HG02870 (cell line): ENCODE data around the gene UCK2.
A peak's percentile ranks its signal among the peaks of the same experiment; 100 is the strongest.

ENCODE experiments used
- ATAC-seq: cut with Tn5 transposase; IDR thresholded peaks from one replicate; pipeline ENCODE4 v1.9.1; 2021; ENCODE audit warnings: mild to moderate bottlenecking, moderate library complexity; ENCODE audit not compliant: unreplicated experiment

The UCK2 gene

DNA sequence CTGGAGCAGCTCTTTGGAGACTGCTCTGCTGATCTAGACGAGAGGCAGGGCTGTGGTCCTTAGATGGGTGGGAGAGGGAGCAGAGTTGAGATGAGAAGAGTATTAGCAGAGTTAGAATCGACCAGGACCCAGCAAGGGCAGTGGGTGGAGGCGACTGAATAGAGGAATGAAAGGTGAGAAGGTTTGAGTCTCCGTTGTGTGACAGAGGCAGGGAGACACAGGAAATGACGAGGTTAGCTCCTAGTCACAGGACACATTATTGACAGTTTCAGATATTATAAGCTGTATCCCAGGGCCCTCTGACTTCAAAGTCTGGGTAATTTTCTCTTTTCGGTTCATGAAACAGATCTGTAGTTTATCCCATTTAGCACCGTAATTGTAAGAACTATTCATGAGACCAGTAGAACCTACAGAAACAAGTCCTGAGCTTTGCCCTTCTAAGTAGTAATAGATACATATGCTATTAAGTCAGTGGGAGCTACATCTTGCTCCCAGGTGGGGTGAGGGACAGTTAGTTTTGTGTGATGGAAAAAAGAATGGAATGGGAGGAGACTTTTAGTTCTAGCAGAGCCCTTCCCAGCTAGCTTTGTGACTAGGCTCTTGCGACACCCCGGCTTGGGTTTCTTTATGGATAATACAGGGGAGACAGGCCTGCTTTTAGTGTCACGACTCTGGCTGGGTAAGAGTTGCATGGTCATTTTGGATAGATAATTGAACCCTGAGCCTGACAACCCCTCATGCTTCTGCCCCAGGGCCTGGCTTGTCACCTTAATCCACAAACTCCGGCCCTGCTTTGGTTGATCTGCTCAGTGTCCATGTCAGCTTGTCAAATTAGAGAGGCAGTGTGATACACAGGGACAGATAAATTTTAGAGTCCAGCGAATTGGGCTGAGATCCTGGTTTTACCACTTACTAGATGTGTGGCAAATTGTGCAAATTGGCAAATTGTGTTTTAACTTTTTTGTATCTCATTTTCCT lies 70.2 kb downstream of the UCK2 start:
- no peak for ATAC-seq

DNA sequence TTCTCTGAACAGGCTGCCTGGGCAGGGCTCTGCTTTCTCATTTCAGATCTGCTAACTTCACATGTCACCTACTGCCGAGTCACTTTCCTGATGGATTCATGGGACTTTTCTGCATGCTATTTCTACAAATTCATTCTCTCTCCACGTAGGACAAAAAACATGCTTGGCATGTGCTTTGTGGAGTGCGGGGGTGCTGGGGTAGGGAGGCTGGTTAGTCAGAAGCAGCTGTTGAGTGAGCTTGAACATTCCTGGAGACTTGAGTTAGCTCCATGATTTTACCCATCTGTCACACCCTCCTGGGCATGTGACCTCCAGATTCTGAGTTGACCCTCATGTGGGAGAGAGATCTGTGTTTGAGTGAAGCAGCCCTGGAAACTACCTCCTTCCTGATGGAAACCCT lies 71.4 kb downstream of the UCK2 start:
- ATAC-seq = no peak

DNA sequence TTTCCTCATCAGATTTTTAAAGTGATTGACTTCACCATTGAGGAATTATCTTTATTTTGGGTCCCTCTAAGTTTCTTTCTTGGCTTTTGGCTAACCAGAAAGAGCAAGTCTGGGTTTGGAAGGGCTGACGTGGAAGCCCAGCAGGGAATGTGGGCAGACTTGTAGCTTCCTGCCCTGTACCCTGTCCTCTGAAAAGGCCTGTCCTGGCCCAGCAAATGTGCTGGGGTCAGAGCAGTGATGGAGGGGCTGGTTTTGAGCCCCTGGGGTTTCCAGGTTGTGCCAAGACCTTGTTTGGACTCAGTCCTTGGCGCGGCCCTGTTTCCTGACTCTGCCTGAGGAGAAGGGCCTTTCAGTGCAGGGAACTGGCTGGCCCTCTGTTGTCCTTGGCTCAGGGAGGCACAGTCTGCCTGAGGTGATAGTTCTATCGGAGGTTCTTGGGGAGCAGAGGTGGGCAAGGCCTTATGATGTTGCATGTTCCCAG lies 72.1 kb downstream of the UCK2 start:
- ATAC-seq = no peak

DNA sequence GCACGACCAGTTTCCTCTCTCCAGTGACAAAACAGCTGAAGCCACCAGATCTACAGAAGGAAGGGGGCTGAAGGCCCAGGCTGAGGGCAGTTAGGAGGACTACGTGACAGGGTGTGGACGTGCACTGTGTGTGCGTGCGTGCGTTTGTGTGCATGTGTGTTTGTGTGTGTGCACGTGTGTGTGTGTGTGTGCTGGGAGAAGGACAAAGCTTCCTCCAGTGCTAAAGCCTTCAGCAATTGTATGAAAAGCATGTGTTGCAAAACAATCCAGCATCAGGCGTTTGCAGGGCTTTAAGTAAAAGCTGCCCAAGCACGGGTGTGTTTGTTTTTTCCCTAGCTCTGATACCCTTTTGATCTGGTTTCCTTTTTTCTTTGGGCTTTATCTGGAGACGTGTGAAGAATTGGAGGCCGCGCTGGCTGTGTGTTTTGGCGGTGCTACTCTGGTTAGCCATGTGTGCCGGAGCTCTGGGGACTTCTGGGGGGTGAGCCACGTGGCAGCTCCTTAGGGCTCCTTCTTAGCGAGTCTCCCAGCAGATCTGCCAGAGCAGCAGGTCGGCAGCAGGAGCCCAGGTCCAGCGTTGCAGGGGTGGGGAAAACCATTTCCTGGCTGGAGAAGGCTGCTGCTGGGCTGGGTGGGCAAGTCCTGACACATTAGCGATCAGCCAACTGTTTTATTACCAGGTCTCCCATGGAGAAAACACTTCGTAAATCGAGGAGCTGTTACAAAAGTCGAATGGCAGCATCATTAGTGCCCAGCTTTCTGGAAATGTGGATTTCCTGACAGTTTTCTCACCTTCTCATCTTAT lies 73.4 kb downstream of the UCK2 start:
- no peak for ATAC-seq

DNA sequence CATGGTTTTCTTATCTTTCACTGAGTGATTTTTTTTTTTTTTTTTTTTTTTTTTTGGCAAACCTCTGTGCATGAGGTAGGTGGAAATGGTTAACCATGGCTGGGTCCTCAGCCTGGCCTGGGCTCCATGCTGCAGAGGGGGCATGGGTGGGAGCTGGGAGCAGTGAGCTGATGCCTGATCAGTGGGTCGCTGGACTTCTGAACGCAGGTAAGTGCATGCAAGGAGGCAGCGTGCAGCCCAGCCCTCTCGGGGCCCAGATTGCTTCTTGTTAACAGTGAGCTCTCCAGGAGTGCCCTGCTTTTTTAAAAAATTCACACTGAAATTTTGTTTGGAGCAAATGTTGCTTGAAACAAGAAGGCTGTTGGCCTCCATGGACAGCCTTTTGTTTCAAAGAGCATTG lies 75.2 kb downstream of the UCK2 start:
- no peak for ATAC-seq

DNA sequence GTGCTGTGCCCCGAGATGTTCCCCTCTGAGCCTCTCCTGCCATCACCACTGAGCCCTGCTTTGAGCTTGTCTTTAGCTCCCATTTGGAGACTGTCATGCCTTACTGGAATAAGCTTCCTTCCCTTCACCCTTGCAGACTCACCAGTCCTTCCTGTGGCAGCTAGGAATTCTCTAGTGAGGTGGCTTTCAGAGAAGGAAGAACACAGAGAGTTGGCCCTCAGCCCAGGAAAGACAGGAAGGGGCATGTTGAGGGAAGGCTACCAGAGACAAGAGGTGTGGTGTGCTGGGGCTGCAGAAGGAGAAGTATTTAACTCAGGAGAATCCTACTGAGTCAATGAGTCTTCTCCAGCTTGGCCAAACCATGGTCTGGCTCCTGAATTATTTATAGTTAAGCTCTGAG lies 76.3 kb downstream of the UCK2 start:
- ATAC-seq = no peak

DNA sequence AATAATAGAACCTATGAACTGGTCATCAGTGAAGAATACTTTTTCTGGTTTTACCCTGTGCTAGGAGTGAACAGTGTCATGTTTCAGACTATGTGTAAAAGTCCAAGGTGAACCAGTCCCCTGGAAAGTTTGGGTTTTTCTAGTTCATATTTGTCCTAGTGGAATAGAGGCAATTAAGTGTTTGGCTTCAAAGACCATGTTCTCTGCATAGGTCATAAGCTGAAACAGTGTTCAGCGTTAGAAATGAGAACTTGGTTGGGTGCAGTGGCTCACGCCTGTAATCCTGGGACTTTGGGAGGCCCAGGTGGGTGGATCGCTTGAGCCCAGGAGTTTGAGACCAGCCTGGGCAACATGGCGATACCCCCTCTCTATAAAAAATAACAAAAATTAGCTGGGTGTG lies 77.5 kb downstream of the UCK2 start:
- ATAC-seq = no peak

DNA sequence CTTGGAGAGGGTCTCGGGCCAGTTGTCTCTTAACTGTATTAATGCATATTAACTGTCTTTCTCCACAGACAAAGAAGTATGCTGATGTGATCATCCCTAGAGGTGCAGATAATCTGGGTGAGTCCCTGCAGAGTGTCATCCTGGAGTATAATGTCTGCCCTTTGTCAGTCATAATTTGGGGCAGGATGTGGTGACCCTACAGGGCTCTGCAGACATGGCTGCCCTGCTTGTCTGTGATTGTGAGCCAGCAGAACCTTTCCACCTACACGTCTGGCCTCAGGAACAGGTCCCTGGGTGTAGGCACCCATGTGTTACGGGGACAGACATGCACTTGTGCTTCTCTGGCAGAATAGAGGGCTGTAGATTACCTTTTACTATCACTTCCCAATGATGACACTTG lies 78.4 kb downstream of the UCK2 start:
- ATAC-seq = no peak

DNA sequence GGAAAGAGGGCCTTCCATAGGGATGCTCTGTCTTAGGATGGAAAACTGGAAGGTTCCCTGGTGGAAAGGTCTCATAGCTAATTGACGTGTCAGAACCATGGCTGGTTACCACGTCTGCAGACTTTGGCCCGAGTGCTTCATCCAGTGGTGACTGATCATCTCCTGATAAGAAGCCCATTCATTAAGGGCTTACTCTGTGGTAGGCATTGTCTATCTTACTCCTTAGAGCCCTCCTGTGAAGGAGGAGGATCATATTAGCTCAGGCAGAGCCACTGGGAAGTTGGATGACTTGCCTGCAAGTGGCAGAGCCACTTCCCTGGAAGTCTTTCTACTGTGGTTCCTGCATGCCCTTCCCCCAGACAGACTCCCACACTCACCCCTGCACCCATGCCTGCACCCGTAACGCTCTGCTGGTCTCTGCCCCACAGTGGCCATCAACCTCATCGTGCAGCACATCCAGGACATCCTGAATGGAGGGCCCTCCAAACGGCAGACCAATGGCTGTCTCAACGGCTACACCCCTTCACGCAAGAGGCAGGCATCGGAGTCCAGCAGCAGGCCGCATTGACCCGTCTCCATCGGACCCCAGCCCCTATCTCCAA lies 79.9 kb downstream of the UCK2 start:
- ATAC-seq = no peak

DNA sequence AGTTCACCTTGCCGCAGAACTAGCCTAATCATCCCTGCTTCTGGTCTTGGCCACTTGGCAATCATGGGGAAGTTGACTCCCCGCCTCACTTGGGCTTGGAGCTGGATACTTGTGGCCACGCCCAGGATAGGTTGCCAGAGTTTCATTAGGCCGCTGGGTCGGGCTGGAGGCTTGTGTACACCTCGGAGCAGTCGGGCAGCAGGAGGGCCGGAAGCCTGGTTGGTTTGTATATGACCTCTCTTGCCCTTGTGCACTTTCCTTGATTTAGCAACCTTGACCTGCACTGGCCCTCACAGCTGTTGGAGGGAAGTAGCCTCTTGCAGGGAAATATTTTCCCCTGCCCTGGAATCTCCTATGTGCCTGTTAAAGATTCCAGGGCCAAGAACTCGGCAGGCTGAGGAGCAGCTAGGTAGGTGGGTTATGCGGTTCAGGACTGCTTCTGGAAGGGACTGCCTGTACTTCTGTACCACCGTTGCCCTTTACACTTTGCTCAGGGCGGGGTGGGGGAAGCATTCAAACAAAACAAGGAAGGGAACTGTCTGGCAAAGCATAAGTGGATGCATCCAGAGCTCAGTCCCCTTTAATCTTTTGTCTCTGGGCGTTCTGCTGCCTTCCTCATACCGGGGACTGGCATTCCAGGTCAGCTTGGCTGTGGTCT lies 83.5 kb downstream of the UCK2 start:
- ATAC-seq = no peak

DNA sequence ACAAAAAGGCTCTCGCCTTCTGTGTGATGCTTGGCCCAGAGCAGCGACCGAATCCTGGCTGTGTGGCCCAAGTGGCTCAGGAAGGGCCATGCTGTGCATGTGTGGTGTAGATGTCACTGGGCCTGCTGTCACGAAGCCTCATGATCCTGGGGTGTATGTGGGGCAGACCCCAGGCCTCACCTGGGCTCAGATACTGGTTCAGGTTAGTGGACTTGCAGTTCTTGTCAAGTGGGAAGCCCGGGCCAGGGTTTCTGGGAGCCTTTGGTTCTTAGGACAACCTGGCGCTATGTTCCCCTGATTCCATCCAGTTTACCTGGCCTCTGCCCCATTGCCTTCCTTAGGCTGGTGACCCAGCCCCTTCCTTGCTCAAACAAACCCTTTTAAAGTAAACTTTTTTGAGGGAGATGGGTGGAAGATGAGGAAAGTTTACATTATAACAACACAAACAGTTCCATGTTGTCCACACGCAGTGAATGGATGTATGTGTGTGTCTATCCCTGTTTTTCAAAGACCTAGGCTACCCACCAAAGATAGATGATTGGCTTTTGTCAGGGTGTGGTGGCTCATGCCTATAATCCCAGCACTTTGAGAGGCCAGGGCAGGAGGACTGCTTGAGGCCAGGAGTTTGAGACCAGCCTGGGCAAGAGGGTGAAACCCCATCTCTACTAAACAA lies 84.3 kb downstream of the UCK2 start:
- ATAC-seq = no peak

DNA sequence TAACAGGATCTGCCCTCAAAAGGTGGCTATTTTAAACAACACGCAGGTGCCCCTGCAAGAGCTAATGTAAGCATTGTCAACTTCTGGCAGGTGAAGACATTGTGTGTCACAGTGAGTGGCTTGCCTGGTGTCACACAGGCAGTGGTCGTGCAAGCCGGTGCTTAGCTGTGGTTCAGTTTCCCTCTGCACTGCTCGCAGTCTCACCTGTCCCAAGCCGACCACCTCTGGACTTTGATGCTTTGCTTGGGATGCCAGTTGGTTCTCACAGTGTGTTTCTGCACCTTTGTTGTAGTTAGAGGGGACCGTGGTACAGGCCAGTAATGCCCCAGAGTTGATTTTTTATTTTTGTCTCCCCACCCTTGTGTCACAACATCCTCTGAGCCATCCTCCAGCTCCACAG lies 85.2 kb downstream of the UCK2 start:
- no peak for ATAC-seq

DNA sequence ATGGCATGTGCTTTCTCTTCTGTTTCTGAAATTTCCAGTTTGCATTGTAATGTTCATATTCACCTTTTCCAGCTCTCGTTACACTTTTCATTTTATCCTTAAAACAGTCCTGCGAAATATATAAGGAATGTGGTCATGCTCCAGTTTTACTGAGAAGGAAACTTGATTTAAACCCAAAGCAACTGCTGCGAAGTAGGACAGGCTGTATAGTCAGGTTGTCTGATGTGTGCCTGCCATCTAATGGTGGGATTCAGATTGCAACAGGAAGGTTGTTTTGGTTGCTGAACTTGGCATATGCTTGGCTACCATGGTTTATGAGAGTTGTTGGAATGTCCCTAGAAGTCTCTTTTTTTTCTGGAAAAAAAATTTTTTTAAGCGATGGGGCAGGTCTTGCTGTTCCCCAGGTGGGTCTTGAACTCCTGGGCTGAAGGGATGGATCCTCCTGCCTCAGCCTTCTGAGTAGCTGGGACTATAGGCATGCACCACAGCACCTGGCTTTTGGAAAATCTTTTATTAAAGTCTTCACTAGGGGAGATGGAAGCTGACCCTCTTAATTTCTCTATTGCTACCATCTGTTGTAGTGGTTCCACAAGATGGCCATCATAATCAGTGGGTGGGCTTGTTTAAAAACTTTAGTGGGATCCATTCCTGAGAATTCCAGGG lies 86.9 kb downstream of the UCK2 start:
- peak; percentile 75 for ATAC-seq

DNA sequence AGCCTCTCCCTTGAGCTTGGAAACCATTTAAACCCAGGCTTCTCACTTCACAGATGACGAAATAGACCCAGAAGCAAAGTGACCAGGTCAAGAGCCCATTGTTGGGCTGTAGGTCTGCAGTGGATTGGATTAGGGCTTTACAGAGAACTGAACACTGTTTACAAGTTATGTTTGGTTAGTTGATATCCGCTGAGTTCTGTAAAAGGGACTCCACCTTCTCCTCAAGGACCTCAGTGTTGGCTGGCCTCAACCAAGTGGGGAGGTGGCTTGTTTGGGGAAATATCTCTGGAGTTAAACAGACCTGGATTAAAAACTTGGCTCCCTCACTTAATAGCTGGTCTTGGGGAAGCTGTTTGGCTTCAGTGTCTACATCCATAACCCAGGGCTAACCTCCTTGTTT lies 88.1 kb downstream of the UCK2 start:
- no peak for ATAC-seq

DNA sequence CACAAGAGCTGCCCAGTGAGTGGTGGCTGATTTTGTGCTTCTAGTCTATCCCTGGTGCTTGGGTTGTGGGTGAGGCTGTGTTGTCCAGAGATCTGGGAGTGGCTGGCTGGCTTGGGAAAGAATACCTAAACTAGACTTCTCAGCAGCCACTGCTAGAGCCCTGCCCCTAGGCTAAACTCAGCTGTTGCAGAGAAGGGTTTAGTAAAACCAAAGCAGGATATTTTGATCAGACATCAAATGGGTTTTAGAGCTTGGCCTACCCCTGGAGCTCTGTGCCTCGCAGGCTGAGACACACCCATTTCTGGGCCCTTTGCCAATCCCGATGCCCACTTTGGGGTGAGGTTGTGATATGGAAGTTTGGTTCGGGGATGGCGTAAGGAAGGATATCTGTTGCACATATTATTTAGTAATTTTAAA lies 88.5 kb downstream of the UCK2 start:
- no peak for ATAC-seq

DNA sequence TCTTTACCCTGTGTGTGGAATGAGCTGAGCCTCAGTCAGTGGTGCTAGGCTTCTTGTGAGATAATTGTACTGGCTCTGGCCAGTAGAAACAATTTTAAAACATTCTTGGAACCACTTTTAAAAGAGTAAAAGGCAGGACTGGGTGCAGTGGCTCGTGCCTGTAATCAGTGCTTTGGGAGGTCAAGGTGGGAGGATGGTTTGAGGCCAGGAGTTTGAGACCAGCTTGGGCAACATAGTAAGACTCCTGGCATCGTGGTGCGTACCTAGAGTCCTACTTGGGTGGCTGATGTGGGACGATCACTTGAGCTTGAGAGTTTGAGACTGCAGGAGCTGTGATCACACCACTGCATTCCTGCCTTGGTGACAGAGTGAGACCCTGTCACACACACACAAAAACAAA lies 89.8 kb downstream of the UCK2 start:
- ATAC-seq = no peak

DNA sequence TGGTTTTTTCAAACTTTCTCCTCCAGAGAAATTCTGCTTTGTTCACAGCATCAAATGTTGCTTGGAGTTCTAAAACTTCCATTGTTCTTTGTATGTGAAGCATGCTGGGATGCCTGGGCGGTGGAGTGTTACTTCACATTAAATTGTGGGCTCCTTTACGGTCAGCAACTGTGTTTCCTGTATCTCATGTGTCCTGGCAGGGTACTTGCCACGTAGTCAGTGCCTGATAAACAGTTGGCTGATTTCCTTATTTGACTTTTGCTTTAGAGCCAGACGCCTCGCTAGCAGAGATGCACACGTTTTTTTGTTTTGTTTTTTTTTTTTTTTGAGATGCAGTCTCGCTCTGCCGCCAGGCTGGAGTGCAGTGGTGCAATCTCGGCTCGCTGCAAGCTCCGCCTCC lies 96.7 kb downstream of the UCK2 start:
- no peak for ATAC-seq

DNA sequence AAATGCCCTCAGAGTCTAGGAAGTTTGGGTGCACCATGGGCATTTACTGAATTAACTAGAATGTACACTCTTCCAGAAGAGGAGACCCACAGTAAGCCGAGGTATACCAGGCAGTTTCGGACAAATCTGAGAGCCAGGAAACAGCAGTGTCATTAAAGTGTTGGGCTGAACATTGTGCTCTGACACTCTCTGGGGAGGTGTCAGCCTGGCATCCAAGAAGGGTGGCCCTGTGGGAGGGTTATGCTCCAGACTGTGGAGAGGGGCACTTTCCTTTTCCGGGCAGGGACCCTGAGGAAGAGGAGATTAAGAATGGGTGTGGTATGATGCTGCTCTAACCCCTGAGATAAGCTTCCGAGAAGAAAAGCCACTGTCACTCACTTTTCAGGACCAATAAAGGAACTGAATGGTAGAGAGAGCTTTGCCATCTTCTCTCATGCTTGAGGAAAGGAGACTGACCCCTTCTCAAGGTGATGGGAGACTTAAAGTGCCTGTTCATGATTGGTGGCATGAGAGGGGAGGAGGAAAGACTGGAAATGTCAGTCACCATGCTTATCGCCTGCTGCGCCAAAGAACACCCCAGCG lies 98.2 kb downstream of the UCK2 start:
- ATAC-seq = no peak

DNA sequence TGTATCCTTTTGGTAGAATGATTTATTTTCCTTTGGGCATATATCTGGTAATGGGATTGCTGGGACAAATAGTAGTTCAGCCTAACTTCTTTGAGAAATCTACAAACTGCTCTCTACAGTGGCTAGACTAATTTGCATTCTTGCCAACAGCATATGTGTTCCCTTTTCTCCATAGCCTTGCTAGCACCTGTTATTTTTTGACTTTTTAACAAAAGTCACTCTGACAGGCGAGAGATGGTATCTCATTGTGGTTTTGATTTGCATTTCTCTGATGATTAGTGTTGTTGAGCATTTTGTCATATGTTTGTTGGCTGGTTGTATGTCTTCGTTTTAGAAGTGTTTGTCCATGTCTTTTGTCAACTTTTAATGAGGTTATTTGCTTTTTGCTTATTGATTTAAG lies 99.8 kb downstream of the UCK2 start:
- peak; percentile 63 for ATAC-seq
